Caco-2 (cell line): ENCODE measurements around the gene RASAL3. TPM values are rescaled to one million over a fixed set of nuclear protein-coding genes. Genes with fewer than 3 reads are reported as not detected.
"Not testable (repeated sequence)": the region's sequence is repeated elsewhere in the genome, so short reads cannot be mapped to it uniquely, and the experiment has no call there.

Experiments
- BruUV-seq: library from RNA; stranded (reverse); fragments of 400-500 nt; replicated peaks from 2 replicates; lab custom pipeline; 2021; lab: Mats Ljungman, UMichigan
- CTCF ChIA-PET: fragments of 300-600 bp; sonication (Branson Sonifier 250); formaldehyde crosslinking; loops from one replicate; lab custom pipeline; 2022; ENCODE audit warnings: antibody characterized with exemption; lab: Charles Lee
- POLR2A ChIA-PET: fragments of 300-600 bp; sonication (Branson Sonifier 250); formaldehyde crosslinking; loops from one replicate; lab custom pipeline; 2022; ENCODE audit warnings: antibody characterized with exemption; lab: Charles Lee
- DNase-seq, 2 experiments: peaks; one replicate each; pipeline versions ENCODE4 v3.0.0 to v3.0.0-alpha.2; 2020 to 2022
- H3K27me3 ChIP-seq: replicated peaks from 2 replicates; pipeline ENCODE4 v1.6.0; 2011; ENCODE audit warnings: low read length; ENCODE audit not compliant: control insufficient read depth, insufficient read depth
- H3K36me3 ChIP-seq: 2 replicates; pipeline ENCODE4 v1.5.1; 2011; ENCODE audit warnings: low read length; ENCODE audit not compliant: control insufficient read depth, insufficient read depth
- H3K4me1 ChIP-seq: fragments of 250-450 bp; sonication (Bioruptor Pico); 2 replicates; pipeline ENCODE4 v1.5.1; 2020; ENCODE audit warnings: mild to moderate bottlenecking
- H3K4me3 ChIP-seq: 2 replicates; pipeline ENCODE4 v1.5.1; 2011; ENCODE audit warnings: low read depth, mild to moderate bottlenecking, control low read depth, low read length
- H3K9me3 ChIP-seq: fragments of 250-450 bp; sonication (Bioruptor Pico); 2 replicates; pipeline ENCODE4 v1.5.1; 2020; ENCODE audit warnings: mild to moderate bottlenecking, moderate library complexity
- H3K27ac Mint-ChIP-seq: one replicate; pipeline ENCODE4 v1.8.0; 2022; ENCODE audit warnings: mixed read lengths; ENCODE audit not compliant: unreplicated experiment
- H3K27me3 Mint-ChIP-seq: one replicate; pipeline ENCODE4 v1.8.0; 2022; ENCODE audit warnings: mixed read lengths; ENCODE audit not compliant: insufficient read depth, unreplicated experiment
- H3K36me3 Mint-ChIP-seq: one replicate; pipeline ENCODE4 v1.8.0; 2022; ENCODE audit warnings: mild to moderate bottlenecking, mixed read lengths; ENCODE audit not compliant: insufficient read depth, unreplicated experiment
- H3K4me1 Mint-ChIP-seq: one replicate; pipeline ENCODE4 v1.8.0; 2022; ENCODE audit warnings: low read depth, mixed read lengths; ENCODE audit not compliant: unreplicated experiment
- H3K4me3 Mint-ChIP-seq: one replicate; pipeline ENCODE4 v1.8.0; 2022; ENCODE audit warnings: mild to moderate bottlenecking, moderate library complexity, mixed read lengths; ENCODE audit not compliant: unreplicated experiment
- H3K9me3 Mint-ChIP-seq: one replicate; pipeline ENCODE4 v1.8.0; 2022; ENCODE audit warnings: mixed read lengths; ENCODE audit not compliant: unreplicated experiment
- intact Hi-C: fragments of 100-400 bp; cut with micrococcal nuclease; formaldehyde crosslinking; loops from one replicate; pipeline ENCODE4 v1.10.0; 2022; ENCODE audit not compliant: unreplicated experiment
- total RNA-seq: library from RNA; stranded (reverse); gene quantifications from 2 replicates; pipeline ENCODE4 v1.2.3, GENCODE V29; 2022
- TF ChIP-seq, protein P1 (sequence below), 2 experiments: fragments of 200-600 bp in 1 of 2; IDR thresholded peaks; 1 replicate in 1 of 2; 2 replicates in 1 of 2; pipeline versions ENCODE4 v1.5.1 to v1.8.0; 2011 to 2022; ENCODE audit warnings: antibody characterized with exemption in 1 of 2, control low read depth in 1 of 2, inconsistent platforms in 1 of 2, low read depth in 1 of 2, low read length in 1 of 2, mild to moderate bottlenecking in 1 of 2, moderate library complexity in 1 of 2; ENCODE audit not compliant: insufficient read depth in 1 of 2, severe bottlenecking in 1 of 2, unreplicated experiment in 1 of 2

The RASAL3 gene
- total RNA-seq, 1 experiment from 2014 or later, result not detected

DNA sequence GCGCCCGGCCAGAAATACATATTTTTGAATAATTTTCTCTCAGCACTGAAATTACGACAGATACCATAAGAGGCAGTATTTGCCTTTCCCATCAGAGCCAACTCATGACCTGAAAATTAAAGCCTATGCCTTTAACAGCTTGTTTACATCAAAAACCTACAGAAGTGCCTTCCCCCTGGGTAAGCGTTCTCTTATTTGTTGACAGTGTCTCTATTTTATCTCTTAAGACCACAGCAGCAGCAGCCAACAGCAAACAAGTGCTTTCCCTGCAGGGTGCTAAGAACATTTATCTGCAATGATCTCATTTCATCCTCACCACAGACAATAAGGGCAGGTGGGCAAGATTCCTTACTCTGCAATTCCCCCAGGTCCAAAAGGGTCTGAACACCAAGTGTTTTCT is 51.5 kb downstream of the RASAL3 start:
- Mint-ChIP-seq H3K4me1 (peaks cover under 1% of the 10 kb centered on the region), H3K36me3 (peaks cover 58% of the 10 kb centered on the region), H3K27me3 (no peaks in the 10 kb centered on the region), H3K4me3 (no peak overlapping the region), H3K9me3 (no peaks in the 10 kb centered on the region), H3K27ac (no peak overlapping the region)
- no peak overlapping the region for H3K4me3 ChIP-seq
- H3K27me3 ChIP-seq, result no peaks in the 10 kb centered on the region
- ChIA-PET POLR2A (no interaction called here), CTCF (no interaction called here)
- TF ChIP-seq, protein P1, sequence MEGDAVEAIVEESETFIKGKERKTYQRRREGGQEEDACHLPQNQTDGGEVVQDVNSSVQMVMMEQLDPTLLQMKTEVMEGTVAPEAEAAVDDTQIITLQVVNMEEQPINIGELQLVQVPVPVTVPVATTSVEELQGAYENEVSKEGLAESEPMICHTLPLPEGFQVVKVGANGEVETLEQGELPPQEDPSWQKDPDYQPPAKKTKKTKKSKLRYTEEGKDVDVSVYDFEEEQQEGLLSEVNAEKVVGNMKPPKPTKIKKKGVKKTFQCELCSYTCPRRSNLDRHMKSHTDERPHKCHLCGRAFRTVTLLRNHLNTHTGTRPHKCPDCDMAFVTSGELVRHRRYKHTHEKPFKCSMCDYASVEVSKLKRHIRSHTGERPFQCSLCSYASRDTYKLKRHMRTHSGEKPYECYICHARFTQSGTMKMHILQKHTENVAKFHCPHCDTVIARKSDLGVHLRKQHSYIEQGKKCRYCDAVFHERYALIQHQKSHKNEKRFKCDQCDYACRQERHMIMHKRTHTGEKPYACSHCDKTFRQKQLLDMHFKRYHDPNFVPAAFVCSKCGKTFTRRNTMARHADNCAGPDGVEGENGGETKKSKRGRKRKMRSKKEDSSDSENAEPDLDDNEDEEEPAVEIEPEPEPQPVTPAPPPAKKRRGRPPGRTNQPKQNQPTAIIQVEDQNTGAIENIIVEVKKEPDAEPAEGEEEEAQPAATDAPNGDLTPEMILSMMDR (IDR thresholded peaks at IDR 0.05; ENCODE audit: insufficient read depth in 1 of 2, low read depth in 1 of 2, low read length in 1 of 2, severe bottlenecking in 1 of 2, unreplicated experiment in 1 of 2), result no peak
- no peak for DNase-seq
- intact Hi-C loops, result no loop called here
- H3K36me3 ChIP-seq, result no peaks in the 10 kb centered on the region
- H3K9me3 ChIP-seq, result no peaks in the 10 kb centered on the region
- H3K4me1 ChIP-seq, result peaks cover 12% of the 10 kb centered on the region; the same call in 1 of the 2 replicates
- no TSS peak for BruUV-seq

DNA sequence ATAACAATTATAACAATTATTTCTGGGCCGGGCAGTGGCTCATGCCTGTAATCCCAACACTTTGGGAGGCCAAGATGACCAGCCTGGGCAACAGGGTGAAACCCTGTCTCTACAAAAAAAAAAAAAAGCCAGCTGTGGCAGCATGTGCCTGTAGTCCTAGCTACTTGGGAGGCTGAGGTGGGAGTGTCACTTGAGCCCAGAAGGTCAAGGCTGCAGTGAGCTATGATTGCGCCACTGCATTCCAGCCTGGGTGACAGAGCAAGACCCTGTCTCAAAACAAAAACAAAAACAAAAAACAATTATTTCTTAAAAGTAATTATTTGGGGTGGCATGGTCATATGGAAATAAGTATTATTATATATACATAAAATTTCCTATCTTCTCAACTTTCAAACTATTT is 53.0 kb downstream of the RASAL3 start:
- H3K4me1 ChIP-seq, H3K4me3 ChIP-seq, H3K4me1 Mint-ChIP-seq, intact Hi-C loops, H3K9me3 Mint-ChIP-seq, H3K27ac Mint-ChIP-seq, H3K27me3 ChIP-seq, POLR2A ChIA-PET, H3K4me3 Mint-ChIP-seq, DNase-seq, H3K27me3 Mint-ChIP-seq, H3K36me3 ChIP-seq, H3K9me3 ChIP-seq, BruUV-seq: not testable (repeated sequence)
- CTCF ChIA-PET, result interaction anchor here (0.6 to 0.7 kb wide), 2 partner anchors 34 to 144 kb away, joined by 3 to 4 read pairs; no protein-coding TSS in a partner anchor
- H3K36me3 Mint-ChIP-seq, result peaks cover 52% of the 10 kb centered on the region

DNA sequence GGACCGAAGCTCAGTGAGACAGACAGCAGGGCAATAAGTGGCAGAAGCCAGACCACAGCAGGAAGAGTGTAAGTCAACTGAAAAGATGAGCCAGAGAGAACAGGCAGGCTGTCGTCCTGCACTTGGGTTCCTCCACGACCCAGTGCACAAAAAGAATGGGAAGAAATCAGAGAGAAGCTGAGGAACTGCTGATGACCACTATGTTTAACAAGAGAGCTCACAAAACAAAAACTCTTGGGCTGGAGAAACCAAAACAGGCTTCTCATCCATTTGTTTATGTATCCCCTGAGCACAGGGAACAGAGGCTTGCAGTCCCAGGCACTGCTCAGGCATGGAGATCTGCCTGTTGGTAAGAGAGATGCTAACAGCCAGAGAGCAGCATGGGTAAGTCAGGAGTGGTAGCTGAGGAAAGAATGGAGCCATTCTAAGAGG is 59.5 kb downstream of the RASAL3 start:
- CTCF ChIA-PET, result no interaction called here
- POLR2A ChIA-PET, result interaction anchor here (0.5 kb wide), 1 partner anchor 102 kb away, joined by 3 read pairs; no protein-coding TSS in a partner anchor
- intact Hi-C loops, result no loop called here
- Mint-ChIP-seq H3K9me3 (no peaks in the 10 kb centered on the region), H3K4me1 (no peaks in the 10 kb centered on the region), H3K36me3 (peaks cover 66% of the 10 kb centered on the region), H3K27me3 (no peaks in the 10 kb centered on the region), H3K4me3 (no peak overlapping the region), H3K27ac (no peak overlapping the region)
- no TSS peak for BruUV-seq
- no peak for DNase-seq
- Histone ChIP-seq H3K9me3 (no peaks in the 10 kb centered on the region), H3K27me3 (no peaks in the 10 kb centered on the region), H3K36me3 (no peaks in the 10 kb centered on the region; the same call in 1 of the 2 replicates), H3K4me1 (no peaks in the 10 kb centered on the region), H3K4me3 (no peak overlapping the region)
- TF ChIP-seq, protein P1 (IDR thresholded peaks at IDR 0.05; ENCODE audit: insufficient read depth in 1 of 2, low read depth in 1 of 2, low read length in 1 of 2, severe bottlenecking in 1 of 2, unreplicated experiment in 1 of 2), result no peak
